Left lobe of liver (tissue), 2 donors: ENCODE results near the gene ARMC6. TPM values are rescaled to one million over a fixed set of nuclear protein-coding genes. Genes with fewer than 3 reads are reported as not detected.
A peak's percentile ranks its signal among the peaks of the same experiment; 100 is the strongest.
"Not testable (repeated sequence)": the region's sequence is repeated elsewhere in the genome, so short reads cannot be mapped to it uniquely, and the experiment has no call there.

Experiments used
- ATAC-seq: fragments of 200-7000 bp; cut with Tn5 transposase; one replicate; pipeline ENCODE4 v1.9.1; 2020; ENCODE audit warnings: mild to moderate bottlenecking, moderate library complexity
- DNase-seq: peaks from one replicate; pipeline ENCODE4 v3.0.0-alpha.2; 2020; ENCODE audit warnings: low spot score
- total RNA-seq: library from RNA; stranded (reverse); gene quantifications from one replicate; pipeline ENCODE4 v1.2.1, GENCODE V29; 2021
- donor health status: DM: no; HTN: no; CAD: no; lungs with moderate emphysema.
- donor health status: DM: no; HTN: yes; CAD: no.

Gene ARMC6
- total RNA-seq, 1 donor from 2014 or later: 50.9 TPM

- ATAC-seq (no peak), DNase-seq (no peak)
Measured at GRCh38 chr19:19022380-19022961, 10.9 kb upstream of the ARMC6 start.

DNA sequence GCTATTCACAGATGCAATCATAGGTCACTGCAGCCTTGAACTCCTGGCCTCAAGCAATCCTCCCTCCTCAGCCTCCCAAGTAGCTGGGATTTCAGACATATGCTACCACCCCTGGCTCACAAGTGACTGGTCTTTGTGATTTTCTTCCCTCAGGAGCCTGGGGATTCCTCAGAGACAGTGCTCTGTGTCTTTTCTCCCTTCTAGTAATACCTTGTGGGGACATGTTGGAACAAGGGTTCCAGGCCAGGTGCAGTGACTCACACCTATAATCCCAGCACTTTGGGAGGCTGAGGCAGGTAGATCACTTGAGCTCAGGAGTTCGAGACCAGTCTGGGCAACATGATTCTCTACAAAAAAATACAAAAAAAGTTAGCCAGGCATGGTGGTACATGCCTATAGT lies 10.0 kb upstream of the ARMC6 start:
- not testable (repeated sequence) for ATAC-seq, DNase-seq

GRCh38 chr19:19025861-19026260 lies 7.5 kb upstream of the ARMC6 start:
- DNase-seq: no peak
- ATAC-seq: no peak

DNA sequence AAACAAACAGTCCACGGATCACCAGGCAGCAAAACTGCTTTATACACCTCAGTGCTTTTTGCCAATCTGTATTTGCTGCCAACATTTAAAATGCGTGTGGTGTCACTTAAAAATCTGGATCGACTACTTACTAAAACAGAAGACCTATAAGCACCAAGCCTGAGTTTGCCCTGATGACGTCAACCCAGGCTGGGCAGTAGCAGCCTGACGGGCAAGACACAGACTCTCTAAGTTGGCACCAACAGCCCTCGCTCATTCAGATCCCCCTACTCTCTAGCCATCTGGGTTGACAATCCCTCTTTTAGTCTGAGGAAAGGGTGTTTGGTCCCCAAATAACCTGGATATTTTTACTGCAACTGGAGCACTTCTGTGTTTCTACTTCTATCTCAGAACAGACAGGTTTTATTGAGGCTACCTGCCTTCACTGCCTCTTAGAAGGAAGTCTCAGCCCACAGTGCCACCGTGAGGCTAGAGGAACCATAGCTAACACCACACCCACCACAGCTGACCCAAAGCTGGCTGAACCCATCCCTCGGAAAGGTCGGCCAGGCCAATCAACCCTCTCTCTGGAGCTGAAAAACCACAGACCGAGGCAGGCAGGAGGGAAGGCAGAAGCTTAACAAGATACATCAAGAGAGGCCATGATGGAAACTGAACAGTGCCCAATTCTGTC lies 7.0 kb upstream of the ARMC6 start:
- peak; percentile 86 for DNase-seq
- peak; percentile 98 for ATAC-seq

GRCh38 chr19:19027228-19027627 lies 6.2 kb upstream of the ARMC6 start:
- DNase-seq (no peak), ATAC-seq (no peak)

DNA sequence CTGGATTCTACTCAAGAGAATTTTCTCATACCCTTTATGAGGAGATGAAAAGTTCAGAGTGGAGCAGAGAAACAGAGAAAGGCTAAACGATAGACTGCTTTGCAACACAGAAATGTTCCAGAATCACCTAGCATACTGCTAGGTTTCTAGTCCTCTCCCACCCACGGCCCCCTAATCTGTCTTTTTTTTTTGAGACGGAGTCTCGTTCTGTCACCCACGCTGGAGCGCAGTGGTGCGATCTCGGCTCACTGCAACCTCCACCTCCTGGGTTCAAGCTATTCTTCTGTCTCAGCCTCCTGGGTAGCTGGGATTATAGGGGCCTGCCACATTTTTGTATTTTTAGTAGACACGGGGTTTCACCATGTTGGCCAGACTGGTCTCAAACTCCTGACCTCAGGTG lies 4.9 kb upstream of the ARMC6 start:
- no peak for DNase-seq
- ATAC-seq: no peak

- no peak for ATAC-seq
Measured at GRCh38 chr19:19031891-19032290, 1.5 kb upstream of the ARMC6 start.

DNA sequence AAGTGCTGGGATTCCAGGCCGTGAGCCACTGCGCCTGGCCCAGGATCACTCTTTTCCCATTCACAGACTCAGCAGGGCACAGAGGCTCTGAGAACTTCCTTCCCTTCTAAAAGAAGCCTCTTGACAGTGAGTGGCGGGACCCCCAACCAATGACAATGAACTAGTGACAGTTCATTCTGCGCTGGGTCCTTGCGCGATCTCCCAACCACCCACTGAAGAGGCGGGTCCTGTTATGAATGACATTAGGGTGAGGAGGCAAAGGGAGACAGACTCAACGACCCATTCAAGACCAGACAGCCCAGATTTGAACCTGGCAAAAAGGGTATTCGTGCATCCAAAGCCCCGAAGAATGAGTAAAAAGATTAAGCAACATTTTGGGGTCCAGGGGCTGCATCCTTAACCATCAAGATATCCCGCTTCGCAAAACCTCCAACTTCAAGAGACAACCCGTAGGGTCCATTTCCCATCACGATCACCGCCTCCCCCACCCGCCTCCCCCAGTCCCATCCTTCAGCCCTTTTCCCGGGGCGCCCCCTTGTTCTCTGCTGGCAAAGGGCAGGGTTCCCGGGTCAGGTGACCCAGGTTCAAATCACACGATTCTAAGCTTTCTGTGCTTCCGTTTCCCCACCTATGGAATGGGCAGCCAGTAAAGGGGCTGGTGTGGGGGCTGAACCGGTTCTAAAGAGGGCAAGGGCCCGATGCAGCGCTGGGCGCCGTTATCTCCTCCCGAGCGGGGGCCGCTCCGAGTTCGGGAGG lies 805 bp upstream of the ARMC6 start:
- peak; percentile 30 for ATAC-seq
- DNase-seq: peak; percentile 78

More at GRCh38 chr19:19031891-19032290, 1.5 kb upstream of the ARMC6 start:
- no peak for DNase-seq

DNA sequence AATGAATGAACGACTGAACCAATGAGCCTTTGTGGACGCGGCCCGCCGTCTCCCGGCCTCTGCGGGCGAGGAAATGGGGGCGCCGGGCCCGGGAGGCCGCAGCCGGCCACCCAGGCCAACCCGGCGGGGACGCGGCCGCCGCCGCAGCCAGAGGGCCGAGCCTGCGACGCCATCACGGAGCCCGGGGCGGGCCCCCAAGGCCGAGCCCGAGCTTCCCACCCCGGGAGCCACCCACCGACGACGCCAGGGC lies 302 bp upstream of the ARMC6 start:
- ATAC-seq (no peak), DNase-seq (no peak)

- ATAC-seq (peak; percentile 71), DNase-seq (peak; percentile 67)
Measured at GRCh38 chr19:19034204-19034624, 811 bp downstream of the ARMC6 start.

GRCh38 chr19:19039901-19040300 lies 6.5 kb downstream of the ARMC6 start:
- peak; percentile 10 for ATAC-seq

GRCh38 chr19:19040417-19040816 lies 7.0 kb downstream of the ARMC6 start:
- DNase-seq (peak; percentile 86), ATAC-seq (peak; percentile 80)

More at GRCh38 chr19:19039901-19040300, 6.5 kb downstream of the ARMC6 start:
- no peak for DNase-seq

GRCh38 chr19:19042732-19043280 lies 9.4 kb downstream of the ARMC6 start:
- DNase-seq (no peak), ATAC-seq (no peak)

DNA sequence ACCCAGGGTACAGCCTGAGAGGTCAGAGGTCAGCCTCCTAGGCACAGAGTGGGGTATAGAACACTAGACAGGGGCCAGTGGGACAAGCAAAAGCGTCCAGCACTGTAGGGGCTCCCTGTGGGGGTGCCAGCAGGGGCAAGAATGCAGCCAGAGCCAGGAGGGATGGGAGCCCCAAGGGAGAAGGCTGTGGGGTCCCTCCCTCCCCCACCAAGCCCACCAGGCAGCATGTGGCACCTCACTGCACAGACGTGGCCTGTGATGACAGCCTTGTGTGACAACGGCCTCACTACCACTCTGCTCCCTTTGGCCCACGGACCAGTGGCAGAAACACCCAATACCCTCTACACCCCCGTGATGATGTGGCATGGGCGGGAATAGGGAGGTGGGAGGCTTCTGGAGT lies 10.1 kb downstream of the ARMC6 start:
- DNase-seq (no peak), ATAC-seq (no peak)

GRCh38 chr19:19043881-19044280 lies 10.5 kb downstream of the ARMC6 start:
- no peak for ATAC-seq
- DNase-seq: no peak

DNA sequence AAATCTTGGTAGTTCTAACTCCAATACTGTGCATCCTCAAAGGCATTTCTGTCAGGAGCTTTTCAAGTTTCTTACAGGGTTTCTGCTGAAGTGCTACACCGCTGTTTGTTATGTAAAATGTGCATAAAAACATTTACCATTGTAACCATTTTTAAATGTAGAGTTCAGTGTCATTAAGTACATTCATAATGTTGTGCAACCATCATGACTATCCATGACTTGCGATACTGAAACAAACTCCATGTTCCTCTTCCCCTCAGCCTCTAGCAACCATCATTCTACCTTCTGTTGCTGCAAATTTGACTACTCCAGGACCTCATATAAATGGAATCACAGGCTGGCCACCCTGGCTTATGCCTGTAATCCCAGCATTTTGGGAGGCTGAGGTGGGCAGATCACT lies 16.0 kb downstream of the ARMC6 start:
- DNase-seq: no peak
- ATAC-seq: no peak

DNA sequence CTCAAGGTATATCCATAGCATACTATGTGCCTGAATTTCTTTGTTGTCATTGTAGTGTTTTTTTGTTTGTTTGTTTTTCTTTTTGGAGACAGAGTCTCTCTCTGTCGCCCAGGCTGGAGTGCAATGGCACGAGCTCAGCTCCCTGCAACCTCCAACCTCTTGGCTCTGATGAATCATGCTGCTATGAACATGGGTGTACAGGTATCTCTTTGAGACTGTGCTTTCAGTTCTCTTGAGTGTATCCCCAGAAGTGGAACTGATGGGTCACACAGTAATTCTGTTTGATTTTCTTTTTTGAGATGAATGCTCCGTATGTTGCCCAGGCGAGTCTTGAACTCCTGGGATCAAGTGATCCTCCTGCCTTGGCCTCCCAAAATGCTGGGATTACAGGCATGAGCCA lies 16.7 kb downstream of the ARMC6 start:
- DNase-seq (no peak), ATAC-seq (no peak)

DNA sequence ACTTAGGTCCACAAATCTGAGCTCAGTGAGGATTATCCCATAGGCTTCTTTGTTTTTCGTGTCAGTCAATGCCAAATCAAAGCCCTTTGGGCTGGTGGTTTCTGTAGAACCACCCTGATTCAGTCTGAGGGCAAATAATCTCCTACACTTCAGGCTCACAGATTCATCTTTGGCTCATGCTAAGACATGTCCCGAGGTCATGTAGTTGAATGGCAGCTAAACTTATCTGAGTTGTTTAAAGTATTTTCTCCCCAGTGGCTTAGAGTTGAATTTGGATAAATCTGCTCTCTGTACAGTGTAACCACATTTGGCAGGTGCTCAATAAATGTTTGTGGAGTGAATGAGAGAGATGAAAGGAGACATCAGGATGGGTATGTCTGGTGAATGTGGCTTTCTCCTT lies 17.3 kb downstream of the ARMC6 start:
- DNase-seq (no peak), ATAC-seq (no peak)

GRCh38 chr19:19051478-19052213 lies 18.2 kb downstream of the ARMC6 start:
- DNase-seq (peak; percentile 97), ATAC-seq (peak; percentile 71)

GRCh38 chr19:19052921-19053320 lies 19.5 kb downstream of the ARMC6 start:
- no peak for ATAC-seq
- no peak for DNase-seq
